GM19351 (cell line): ENCODE measurements around the gene DPYSL5.
"Not testable (repeated sequence)": the region's sequence is repeated elsewhere in the genome, so short reads cannot be mapped to it uniquely, and the experiment has no call there.

Experiments used
- ATAC-seq: cut with Tn5 transposase; IDR thresholded peaks from one replicate; pipeline ENCODE4 v1.9.1; 2021; ENCODE audit warnings: mild to moderate bottlenecking, moderate library complexity; ENCODE audit not compliant: unreplicated experiment

DPYSL5 gene, protein sequence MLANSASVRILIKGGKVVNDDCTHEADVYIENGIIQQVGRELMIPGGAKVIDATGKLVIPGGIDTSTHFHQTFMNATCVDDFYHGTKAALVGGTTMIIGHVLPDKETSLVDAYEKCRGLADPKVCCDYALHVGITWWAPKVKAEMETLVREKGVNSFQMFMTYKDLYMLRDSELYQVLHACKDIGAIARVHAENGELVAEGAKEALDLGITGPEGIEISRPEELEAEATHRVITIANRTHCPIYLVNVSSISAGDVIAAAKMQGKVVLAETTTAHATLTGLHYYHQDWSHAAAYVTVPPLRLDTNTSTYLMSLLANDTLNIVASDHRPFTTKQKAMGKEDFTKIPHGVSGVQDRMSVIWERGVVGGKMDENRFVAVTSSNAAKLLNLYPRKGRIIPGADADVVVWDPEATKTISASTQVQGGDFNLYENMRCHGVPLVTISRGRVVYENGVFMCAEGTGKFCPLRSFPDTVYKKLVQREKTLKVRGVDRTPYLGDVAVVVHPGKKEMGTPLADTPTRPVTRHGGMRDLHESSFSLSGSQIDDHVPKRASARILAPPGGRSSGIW

GRCh38 chr2:26847655-26848335 is at the start of gene DPYSL5:
Gene DPYSL5, plus strand, starts transcription at chr2:26848132. Its CDS starts 50,368 bp downstream, at chr2:26898500.
- no peak for ATAC-seq

DNA sequence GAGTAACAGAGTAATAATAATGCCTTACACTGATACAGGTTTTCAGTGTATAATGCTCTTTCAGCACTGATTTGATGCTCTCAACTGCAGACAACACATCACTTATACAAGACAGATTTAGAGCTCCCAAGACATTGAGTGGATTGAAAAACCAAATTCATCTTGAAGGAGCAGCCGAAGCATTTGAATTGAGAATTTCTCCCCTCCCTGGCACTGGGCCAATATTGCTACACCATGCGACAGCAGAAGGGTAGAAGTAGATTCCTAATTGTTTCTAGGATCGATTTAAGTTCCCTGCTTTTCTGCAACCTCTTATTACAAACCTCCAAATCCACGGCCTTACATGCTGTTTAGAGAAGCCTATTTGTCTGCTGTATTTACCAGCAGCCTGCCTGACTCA is 46.6 kb upstream of the DPYSL5 start:
- ATAC-seq = no peak

DNA sequence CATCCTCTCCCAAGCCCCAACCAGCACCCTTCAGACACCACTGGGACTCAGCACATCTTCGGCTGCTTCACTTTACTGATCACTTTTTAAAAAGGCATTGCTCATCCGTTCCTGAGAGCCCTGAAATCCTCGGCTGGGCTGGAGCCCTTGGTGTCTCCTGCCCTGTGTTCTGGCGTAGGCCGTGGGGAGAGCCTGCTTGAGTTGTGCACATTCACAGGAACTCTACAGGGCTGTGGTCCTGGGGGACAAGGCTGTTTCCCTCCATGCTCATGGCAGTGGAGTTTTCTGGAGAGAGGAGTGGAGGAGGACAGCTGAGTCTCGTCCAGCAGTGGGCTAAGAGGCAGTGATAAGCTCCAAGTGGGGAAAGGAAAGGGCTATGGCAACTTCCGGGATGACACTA is 46.1 kb upstream of the DPYSL5 start:
- no peak for ATAC-seq

- no peak for ATAC-seq
Observed at GRCh38 chr2:26805241-26805676, 42.7 kb upstream of the DPYSL5 start.

DNA sequence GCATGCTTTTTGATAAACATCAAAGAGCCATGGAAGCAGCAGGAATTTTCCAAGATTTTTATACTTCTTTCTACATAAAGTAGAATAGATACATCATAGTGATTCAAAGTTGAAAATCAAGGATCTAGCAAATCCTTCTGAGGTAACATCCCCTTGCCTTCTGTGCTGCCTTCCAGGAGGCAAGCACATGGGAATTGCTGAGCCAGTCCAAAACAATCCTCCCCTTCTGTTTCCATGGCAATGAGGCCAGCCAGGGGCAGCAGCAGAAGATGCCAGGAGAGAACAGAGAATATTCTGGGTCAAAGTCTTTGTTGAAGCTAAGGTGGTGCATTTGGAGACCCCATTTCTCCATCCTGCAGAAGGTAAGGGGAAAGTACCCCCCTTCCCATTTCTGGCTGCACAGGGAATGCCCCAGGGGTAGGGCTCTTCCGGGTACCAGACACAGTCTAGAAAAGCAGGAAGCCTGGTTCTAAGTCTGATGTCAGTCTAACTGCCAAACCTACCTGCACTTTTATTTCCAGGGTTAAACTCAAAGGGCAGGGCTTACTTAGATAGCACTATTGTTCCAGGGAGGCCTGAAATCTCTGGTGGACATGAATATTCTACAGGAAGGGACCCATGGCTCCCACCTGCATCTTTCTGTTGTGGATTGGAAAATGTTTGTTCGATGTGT is 40.0 kb upstream of the DPYSL5 start:
- ATAC-seq = no peak

DNA sequence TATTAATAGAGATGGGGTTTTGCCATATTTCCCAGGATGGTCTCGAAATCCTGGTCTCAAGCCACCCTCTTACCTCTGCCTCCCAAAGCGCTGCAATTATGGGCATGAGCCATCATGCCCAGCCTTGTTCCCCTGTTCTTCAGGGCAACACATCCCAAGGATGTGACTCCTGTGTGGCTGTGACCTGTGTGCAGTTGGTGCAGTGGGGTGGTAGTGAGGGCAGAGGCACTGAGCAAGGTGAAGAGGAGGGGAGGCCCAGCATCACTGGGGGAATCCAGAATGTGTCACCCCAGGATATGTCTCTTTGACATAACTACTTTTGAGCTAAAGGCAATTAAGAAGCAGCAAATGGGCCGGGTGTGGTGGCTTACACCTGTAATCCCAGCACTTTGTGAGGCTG is 38.7 kb upstream of the DPYSL5 start:
- ATAC-seq = no peak

DNA sequence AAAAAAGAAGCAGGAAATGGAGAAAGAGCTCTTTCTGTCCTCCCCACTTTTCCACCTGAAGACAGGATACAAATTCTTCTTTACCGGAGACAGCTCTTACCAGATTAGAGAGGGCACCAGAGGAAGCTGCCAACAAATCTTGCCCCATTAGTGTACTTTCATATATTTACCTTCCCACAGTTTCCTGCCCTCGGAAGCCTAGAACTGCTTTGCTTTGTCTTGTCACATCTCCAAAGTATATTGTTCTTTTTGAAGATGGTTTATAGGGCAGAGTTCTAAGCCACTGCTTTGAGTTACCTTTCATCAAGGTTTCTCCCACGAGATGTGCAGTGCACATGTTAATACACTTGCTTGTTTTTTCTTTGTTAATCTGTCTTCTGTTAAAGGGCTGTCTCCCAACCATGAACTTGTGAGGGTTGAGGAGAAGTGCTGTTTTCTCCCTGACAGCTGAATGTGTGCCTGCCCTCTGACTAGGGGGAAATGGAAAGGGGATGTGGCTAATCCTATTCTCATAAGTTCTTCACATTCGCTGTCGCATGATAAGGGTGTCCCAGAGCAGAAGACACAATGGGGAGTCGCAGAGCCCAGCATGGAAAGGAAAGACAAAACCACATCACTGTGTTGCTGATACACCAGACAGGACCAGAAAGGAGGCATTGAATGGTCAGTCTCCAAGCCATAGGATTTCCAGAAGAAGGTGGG is 37.9 kb upstream of the DPYSL5 start:
- no peak for ATAC-seq

GRCh38 chr2:26811261-26811660 is 36.7 kb upstream of the DPYSL5 start:
- no peak for ATAC-seq

DNA sequence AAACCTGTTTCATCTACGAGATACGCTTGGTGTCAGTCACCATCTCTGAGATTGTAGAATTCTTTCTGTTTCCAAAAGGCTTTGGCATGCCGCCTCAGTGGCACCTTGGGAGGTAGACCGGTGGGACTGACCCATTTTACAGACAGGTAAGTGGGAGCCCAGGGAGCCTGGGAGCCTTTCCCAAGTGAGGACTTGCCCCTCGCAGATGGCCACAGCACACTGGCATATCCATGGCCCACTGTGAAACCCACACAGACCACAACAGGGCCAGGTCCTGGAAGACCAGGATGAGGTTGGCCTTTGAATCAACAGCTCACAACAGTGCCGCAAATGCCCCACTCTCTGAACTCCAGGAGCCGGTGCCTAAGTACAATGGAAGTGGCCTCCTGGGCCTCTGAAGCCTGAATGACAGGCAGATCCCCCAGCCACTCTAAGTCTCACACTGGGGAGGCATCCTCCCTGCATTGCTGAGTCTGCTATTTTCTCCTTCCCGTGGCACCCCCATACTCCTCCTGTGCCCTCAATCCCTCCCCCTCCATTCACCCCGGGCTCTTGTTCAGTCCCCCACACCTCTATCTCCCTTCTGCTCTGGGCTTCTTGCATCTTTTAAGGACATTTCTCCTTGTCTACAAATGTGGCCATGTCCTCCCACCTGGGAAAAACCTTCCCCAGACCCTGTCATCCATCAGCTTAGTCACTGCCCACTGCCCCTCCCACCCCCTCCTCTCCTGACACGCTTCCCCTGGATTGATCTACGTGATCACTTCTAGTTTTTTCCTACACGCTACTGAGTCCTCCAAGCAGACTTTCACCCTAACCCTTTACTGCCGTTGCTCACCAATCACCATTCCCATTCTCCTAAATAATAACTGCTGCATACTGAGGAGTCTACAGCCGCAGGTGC is 35.9 kb upstream of the DPYSL5 start:
- ATAC-seq = no peak

GRCh38 chr2:26812731-26813130 is 35.2 kb upstream of the DPYSL5 start:
- no peak for ATAC-seq

- ATAC-seq = not testable (repeated sequence)
Observed at GRCh38 chr2:26814072-26814765, 33.7 kb upstream of the DPYSL5 start.

- no peak for ATAC-seq
Observed at GRCh38 chr2:26816893-26817292, 31.0 kb upstream of the DPYSL5 start.

DNA sequence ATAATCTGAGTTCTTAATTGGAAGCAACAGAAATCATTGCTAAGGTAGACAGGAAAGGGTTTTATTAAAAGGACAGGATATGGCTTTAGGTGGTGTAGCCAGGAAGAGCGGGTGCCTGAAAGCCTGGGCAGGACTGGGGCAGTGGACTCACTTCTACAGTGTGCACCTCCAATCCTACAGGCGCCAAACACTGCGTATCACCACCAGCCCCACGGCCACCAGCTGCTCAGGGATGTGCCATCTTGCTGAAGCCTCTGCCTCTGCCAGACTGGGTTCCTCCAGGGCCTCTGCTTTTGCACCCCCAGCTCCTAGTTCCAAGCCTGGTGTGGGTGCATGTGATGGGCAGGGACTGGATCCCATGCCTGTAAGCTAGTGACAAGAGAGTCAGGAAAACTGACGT is 29.7 kb upstream of the DPYSL5 start:
- no peak for ATAC-seq

GRCh38 chr2:26818972-26819371 is 29.0 kb upstream of the DPYSL5 start:
- no peak for ATAC-seq

DNA sequence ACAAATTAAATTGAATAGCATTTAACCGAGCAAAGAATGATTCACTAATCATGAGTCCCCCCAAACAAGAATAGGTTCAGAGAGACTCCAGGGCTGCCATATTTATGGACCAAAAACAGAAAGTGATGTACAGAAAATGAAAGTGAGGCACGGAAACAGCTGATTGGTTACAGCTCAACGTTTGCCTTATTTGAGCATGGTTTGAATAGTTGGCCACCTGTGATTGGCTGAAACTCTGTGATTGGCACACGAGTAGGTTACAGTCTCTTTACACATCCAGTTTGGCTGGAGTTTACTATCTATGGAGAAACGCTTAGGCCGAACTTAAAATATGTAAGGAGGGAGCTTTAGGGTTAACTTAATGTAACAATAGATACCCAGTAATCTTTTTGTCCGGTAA is 27.0 kb upstream of the DPYSL5 start:
- ATAC-seq = no peak

- ATAC-seq = no peak
Observed at GRCh38 chr2:26822877-26823276, 25.1 kb upstream of the DPYSL5 start.

GRCh38 chr2:26838121-26838906 is 9.6 kb upstream of the DPYSL5 start:
- no peak for ATAC-seq

DNA sequence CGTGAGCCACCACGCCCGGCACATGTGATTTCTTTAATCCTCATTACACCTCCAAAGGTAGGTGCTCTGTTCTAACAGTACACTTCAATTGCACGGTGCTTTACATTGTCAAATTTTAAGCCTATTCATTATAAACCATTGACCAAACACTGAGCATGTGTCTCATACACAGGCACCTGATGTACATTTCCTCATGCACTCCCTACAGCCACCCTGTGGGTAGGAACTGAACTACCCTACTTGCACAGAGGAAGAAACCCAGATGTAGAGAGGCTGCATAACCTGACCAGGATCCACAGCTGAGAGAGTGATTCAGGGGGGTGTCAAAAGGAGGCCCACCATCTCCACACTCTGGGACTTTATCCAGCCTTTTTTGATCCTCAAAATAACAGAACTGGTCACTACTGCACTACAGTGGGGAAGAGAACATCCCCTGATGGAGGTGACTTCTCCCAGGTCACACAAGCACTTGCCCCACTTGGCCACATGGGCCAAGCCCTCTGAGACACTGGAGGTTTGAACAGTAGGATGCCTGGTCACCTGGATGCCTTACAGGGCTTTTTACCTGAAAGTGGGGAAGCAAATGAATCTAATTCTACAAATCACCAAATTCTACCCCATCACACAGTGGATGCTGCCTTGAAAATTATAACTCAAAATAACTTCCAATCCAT is 6.9 kb upstream of the DPYSL5 start:
- ATAC-seq = no peak
